PC-3 (cell line): ENCODE data around the gene NTHL1. TPM values are rescaled to one million over a fixed set of nuclear protein-coding genes. Genes with fewer than 3 reads are reported as not detected.

Source experiments
- ATAC-seq: fragments of 200-7000 bp; cut with Tn5 transposase; 2 replicates; pipeline ENCODE4 v1.9.1; 2020; ENCODE audit warnings: mild to moderate bottlenecking, moderate library complexity
- BruUV-seq: library from RNA; stranded (reverse); fragments of 400-500 nt; replicated peaks from 2 replicates; lab custom pipeline; 2021; lab: Mats Ljungman, UMichigan
- CTCF ChIA-PET: fragments of 300-600 bp; sonication (Branson Sonifier 250); formaldehyde crosslinking; loops from one replicate; lab custom pipeline; 2022; ENCODE audit warnings: antibody characterized with exemption; lab: Charles Lee
- POLR2A ChIA-PET: fragments of 300-600 bp; sonication (Branson Sonifier 250); formaldehyde crosslinking; loops from one replicate; lab custom pipeline; 2022; ENCODE audit warnings: antibody characterized with exemption; ENCODE audit not compliant: unreplicated experiment; lab: Charles Lee
- DNase-seq: peaks from one replicate; pipeline ENCODE4 v3.0.0-alpha.2; 2015
- H2AFZ ChIP-seq: fragments of 300-600 bp; sonication (generic); 2 replicates; pipeline ENCODE4 v1.6.0; 2016; ENCODE audit warnings: antibody characterized with exemption, low read length
- H3F3A ChIP-seq: fragments of 300-600 bp; sonication (generic); one replicate; pipeline ENCODE4 v1.6.0; 2017; ENCODE audit warnings: antibody characterized with exemption, low read length, control low read depth, mild to moderate bottlenecking; ENCODE audit not compliant: unreplicated experiment
- H3K27ac ChIP-seq: fragments of 300-600 bp; sonication (generic); 2 replicates; pipeline ENCODE4 v1.5.1; 2016; ENCODE audit warnings: mild to moderate bottlenecking, low read length
- H3K27me3 ChIP-seq: fragments of 300-600 bp; sonication (generic); 2 replicates; pipeline ENCODE4 v1.6.1; 2016; ENCODE audit warnings: low read length, mixed read lengths
- H3K36me3 ChIP-seq: fragments of 300-600 bp; sonication (generic); 2 replicates; pipeline ENCODE4 v1.6.1; 2016; ENCODE audit warnings: low read depth, mixed run types, low read length, mixed read lengths
- H3K4me1 ChIP-seq: fragments of 300-600 bp; sonication (generic); 2 replicates; pipeline ENCODE4 v1.5.1; 2016; ENCODE audit warnings: low read length; ENCODE audit not compliant: insufficient read depth
- H3K4me2 ChIP-seq: fragments of 300-600 bp; sonication (generic); 2 replicates; pipeline ENCODE4 v1.6.0; 2016; ENCODE audit warnings: low read length
- H3K4me3 ChIP-seq: fragments of 300-600 bp; sonication (generic); 2 replicates; pipeline ENCODE4 v1.5.1; 2016; ENCODE audit warnings: mild to moderate bottlenecking, low read length, mixed read lengths
- H3K79me2 ChIP-seq: fragments of 300-600 bp; sonication (generic); 2 replicates; pipeline ENCODE4 v1.6.1; 2017; ENCODE audit warnings: low read length, mixed read lengths
- H3K9ac ChIP-seq: fragments of 300-600 bp; sonication (generic); 2 replicates; pipeline ENCODE4 v1.6.0; 2016; ENCODE audit warnings: mild to moderate bottlenecking, low read length
- H3K9me2 ChIP-seq: fragments of 300-600 bp; sonication (generic); replicated peaks from 2 replicates; pipeline ENCODE4 v1.6.1; 2016; ENCODE audit warnings: mixed run types, low read length, mixed read lengths
- H3K9me3 ChIP-seq: fragments of 300-600 bp; sonication (generic); 2 replicates; pipeline ENCODE4 v1.6.1; 2016; ENCODE audit warnings: low read length, mixed read lengths
- H4K20me1 ChIP-seq: fragments of 300-600 bp; sonication (generic); 2 replicates; pipeline ENCODE4 v1.6.1; 2016; ENCODE audit warnings: low read length, mixed read lengths
- CTCF ChIP-seq: fragments of 300-600 bp; sonication (generic); conservative IDR thresholded peaks from 2 replicates; pipeline ENCODE4 v1.5.1; 2017; ENCODE audit warnings: antibody characterized with exemption, low read depth, mild to moderate bottlenecking, low read length
- EZH2 ChIP-seq: fragments of 300-600 bp; sonication (generic); IDR thresholded peaks from one replicate; pipeline ENCODE4 v1.6.1; 2017; ENCODE audit warnings: antibody characterized with exemption, mild to moderate bottlenecking, low read length; ENCODE audit not compliant: unreplicated experiment
- EZH2phosphoT487 ChIP-seq: fragments of 300-600 bp; sonication (generic); IDR thresholded peaks from 2 replicates; pipeline ENCODE4 v1.6.1; 2018; ENCODE audit warnings: mild to moderate bottlenecking, antibody characterized with exemption, low read length, borderline replicate concordance
- intact Hi-C: fragments of 100-400 bp; cut with micrococcal nuclease; formaldehyde crosslinking; loops from 2 replicates; pipeline ENCODE4 v1.9.0; 2023
- total RNA-seq: library from RNA; depleted of rRNA; stranded (reverse); fragments of >200 nt; gene quantifications from 2 replicates; pipeline ENCODE4 v1.2.3, GENCODE V29; 2014

Gene NTHL1
- total RNA-seq, 1 experiment from 2014 or later = 90.1 TPM

- no peaks in the 10 kb centered on the region for H4K20me1 ChIP-seq
- ChIA-PET CTCF (no interaction called here), POLR2A (no interaction called here)
- no peak overlapping the region for H3K4me3 ChIP-seq
- no peak overlapping the region for H3K9ac ChIP-seq
- intact Hi-C loops = no loop called here
- DNase-seq (no peak), ATAC-seq (no peak)
- no peak overlapping the region for H3K4me2 ChIP-seq
- no peak overlapping the region for H2AFZ ChIP-seq
- no peak overlapping the region for H3K27ac ChIP-seq
- no TSS peak for BruUV-seq
- no peaks in the 10 kb centered on the region for H3F3A ChIP-seq
- no peaks in the 10 kb centered on the region for H3K9me3 ChIP-seq
- TF ChIP-seq EZH2phosphoT487 (no peak), EZH2 (no peak), CTCF (no peak)
- no peaks in the 10 kb centered on the region for H3K79me2 ChIP-seq
- H3K4me1 ChIP-seq = peaks cover 5% of the 10 kb centered on the region
- no peaks in the 10 kb centered on the region for H3K27me3 ChIP-seq
- H3K36me3 ChIP-seq = no peaks in the 10 kb centered on the region
- H3K9me2 ChIP-seq = no peaks in the 10 kb centered on the region
Measured at GRCh38 chr16:2095918-2096582, 48.4 kb upstream of the NTHL1 start.

- H2AFZ ChIP-seq = no peak overlapping the region
- no peaks in the 10 kb centered on the region for H3K79me2 ChIP-seq
- peaks cover 8% of the 10 kb centered on the region for H3K4me1 ChIP-seq
- POLR2A ChIA-PET = no interaction called here
- H3K9ac ChIP-seq = no peak overlapping the region
- intact Hi-C loops = no loop called here
- no peaks in the 10 kb centered on the region for H3K9me2 ChIP-seq
- H3K27me3 ChIP-seq = no peaks in the 10 kb centered on the region
- no peak overlapping the region for H3K4me2 ChIP-seq
- no peak overlapping the region for H3K27ac ChIP-seq
- peak; percentile 17; the same call in 1 of the 2 replicates for ATAC-seq
- TF ChIP-seq CTCF = no peak
- TF ChIP-seq EZH2phosphoT487 = no peak
- TF ChIP-seq EZH2 = no peak
- H3K36me3 ChIP-seq = no peaks in the 10 kb centered on the region
- BruUV-seq = no TSS peak
- peak; percentile 36 for DNase-seq
- no peaks in the 10 kb centered on the region for H3K9me3 ChIP-seq
- CTCF ChIA-PET = no interaction called here
- no peaks in the 10 kb centered on the region for H4K20me1 ChIP-seq
- no peak overlapping the region for H3K4me3 ChIP-seq
- H3F3A ChIP-seq = no peaks in the 10 kb centered on the region
Measured at GRCh38 chr16:2095315-2095853, 47.8 kb upstream of the NTHL1 start.

- no peak for DNase-seq
- BruUV-seq = no TSS peak
- H3F3A ChIP-seq = no peaks in the 10 kb centered on the region
- TF ChIP-seq EZH2 = no peak
- no peak for TF ChIP-seq EZH2phosphoT487
- no peak for TF ChIP-seq CTCF
- POLR2A ChIA-PET = no interaction called here
- intact Hi-C loops = no loop called here
- H3K4me3 ChIP-seq = no peak overlapping the region
- H4K20me1 ChIP-seq = no peaks in the 10 kb centered on the region
- H3K36me3 ChIP-seq = no peaks in the 10 kb centered on the region
- H3K27me3 ChIP-seq = no peaks in the 10 kb centered on the region
- H3K4me2 ChIP-seq = no peak overlapping the region
- H3K9me3 ChIP-seq = no peaks in the 10 kb centered on the region
- CTCF ChIA-PET = no interaction called here
- no peak for ATAC-seq
- H3K9ac ChIP-seq = no peak overlapping the region
- H3K27ac ChIP-seq = no peak overlapping the region
- no peak overlapping the region for H2AFZ ChIP-seq
- no peaks in the 10 kb centered on the region for H3K79me2 ChIP-seq
- H3K9me2 ChIP-seq = no peaks in the 10 kb centered on the region
- peaks cover 8% of the 10 kb centered on the region for H3K4me1 ChIP-seq
Measured at GRCh38 chr16:2093793-2094192, 46.2 kb upstream of the NTHL1 start.
